K562 (cell line): Measurements from ENCODE around the gene LDLRAD3. TPM values are rescaled to one million over a fixed set of nuclear protein-coding genes. Genes with fewer than 3 reads are reported as not detected.
A peak's percentile ranks its signal among the peaks of the same experiment; 100 is the strongest.

Source experiments
- ATAC-seq: fragments of 200-7000 bp; cut with Tn5 transposase; 3 replicates; pipeline ENCODE4 v1.9.1; 2020; ENCODE audit warnings: moderate library complexity
- Bru-seq: library from RNA; stranded (reverse); fragments of 400-500 nt; gene quantifications from one replicate; lab custom pipeline; 2021; lab: Mats Ljungman, UMichigan
- BruChase-seq, 2 experiments: library from RNA; stranded (reverse); fragments of 400-500 nt; gene quantifications; one replicate each; lab custom pipeline; 2021; lab: Mats Ljungman, UMichigan
- BruUV-seq: library from RNA; stranded (reverse); fragments of 400-500 nt; replicated peaks from 2 replicates; lab custom pipeline; 2021; lab: Mats Ljungman, UMichigan
- CTCF ChIA-PET: fragments of 300-600 bp; formaldehyde crosslinking; extraction: SDS; loops from one replicate; lab custom pipeline; 2021; ENCODE audit warnings: low intra/inter-chr PET ratio; lab: Yijun Ruan, JAX
- POLR2A ChIA-PET: fragments of 300-600, 350-650 bp; sonication (Branson Sonifier 250); formaldehyde crosslinking; extraction: SDS; loops from one replicate; lab custom pipeline; 2021; ENCODE audit warnings: antibody characterized with exemption, inconsistent platforms; lab: Yijun Ruan, JAX
- DNase-seq, 4 experiments: peaks; one replicate each; pipeline versions ENCODE4 v3.0.0 to v3.0.0-alpha.2; 2011 to 2018; ENCODE audit warnings: low spot score in 3 of 4, mixed read lengths in 3 of 4; ENCODE audit errors: extremely low read depth in 1 of 4
- FAIRE-seq: peaks from 2 replicates; lab custom pipeline; 2011; peaks lifted over from hg19 to GRCh38; lab: Jason Lieb, UNC
- H2AFZ ChIP-seq: 2 replicates; pipeline ENCODE4 v1.6.0; 2011; ENCODE audit warnings: low read depth, low read length, control low read depth, inconsistent platforms
- H3K27ac ChIP-seq: fragments of 200-600 bp; 3 replicates; pipeline ENCODE4 v1.8.0; 2011; ENCODE audit warnings: low read depth, mild to moderate bottlenecking, control low read depth, inconsistent platforms, low read length, moderate library complexity, mixed read lengths; ENCODE audit errors: extremely low read depth
- H3K27me3 ChIP-seq, 2 experiments: fragments of 300-600 bp in 1 of 2; 2 replicates in 1 of 2; 3 replicates in 1 of 2; pipeline versions ENCODE4 v1.6.0 to v1.8.0; 2011; ENCODE audit warnings: inconsistent platforms in 2 of 2, low read length in 2 of 2, mild to moderate bottlenecking in 1 of 2, mixed read lengths in 1 of 2, moderate library complexity in 1 of 2; ENCODE audit not compliant: control insufficient read depth in 2 of 2, insufficient read depth in 2 of 2
- H3K36me3 ChIP-seq: fragments of 300-600 bp; 3 replicates; pipeline ENCODE4 v1.8.0; 2011; ENCODE audit warnings: mild to moderate bottlenecking, low read length, inconsistent platforms; ENCODE audit not compliant: control insufficient read depth, insufficient read depth
- H3K4me1 ChIP-seq, 2 experiments: fragments of 200-600 bp in 1 of 2; replicated peaks in 1 of 2; 2 replicates in 1 of 2; 3 replicates in 1 of 2; pipeline versions ENCODE4 v1.5.1 to v1.8.0; 2011; ENCODE audit warnings: inconsistent platforms in 2 of 2, low read length in 2 of 2, mild to moderate bottlenecking in 1 of 2, mixed read lengths in 1 of 2, moderate library complexity in 1 of 2; ENCODE audit not compliant: control insufficient read depth in 2 of 2, insufficient read depth in 2 of 2
- H3K4me2 ChIP-seq: 2 replicates; pipeline ENCODE4 v1.6.1; 2011; ENCODE audit warnings: low read length, control low read depth, inconsistent platforms, mixed read lengths; ENCODE audit not compliant: insufficient read depth
- H3K4me3 ChIP-seq: fragments of 200-600 bp; sonication (generic), shearing (Covaris generic); 2 replicates; pipeline ENCODE4 v1.5.1; 2016; ENCODE audit warnings: control low read depth, inconsistent platforms
- H3K79me2 ChIP-seq: fragments of 200-600 bp; 3 replicates; pipeline ENCODE4 v1.8.0; 2011; ENCODE audit warnings: low read length, inconsistent platforms; ENCODE audit not compliant: control insufficient read depth, insufficient read depth
- H3K9ac ChIP-seq, 2 experiments: 2 replicates each; pipeline versions ENCODE4 v1.6.0 to v1.6.1; 2011; ENCODE audit warnings: low read depth in 2 of 2, low read length in 2 of 2, control low read depth in 1 of 2, inconsistent platforms in 1 of 2, mild to moderate bottlenecking in 1 of 2, mixed read lengths in 1 of 2; ENCODE audit not compliant: insufficient read depth in 1 of 2
- H3K9me1 ChIP-seq: one replicate; pipeline ENCODE4 v1.6.0; 2011; ENCODE audit warnings: inconsistent platforms, mild to moderate bottlenecking, low read length, moderate library complexity; ENCODE audit not compliant: control insufficient read depth, insufficient read depth
- H3K9me3 ChIP-seq: replicated peaks from 2 replicates; pipeline ENCODE4 v1.5.1; 2011; ENCODE audit warnings: low read depth, low read length, inconsistent platforms; ENCODE audit not compliant: control insufficient read depth, insufficient read depth
- H4K20me1 ChIP-seq: replicated peaks from 2 replicates; pipeline ENCODE4 v1.6.1; 2011; ENCODE audit warnings: low read length, inconsistent platforms, mixed read lengths; ENCODE audit not compliant: control insufficient read depth, insufficient read depth
- ASH1L ChIP-seq: fragments of 450-650 bp; IDR thresholded peaks from 2 replicates; pipeline ENCODE4 v1.6.1; 2018; ENCODE audit warnings: borderline replicate concordance, mild to moderate bottlenecking, low read depth; ENCODE audit not compliant: partially characterized antibody
- ETV5 ChIP-seq: sonication (generic); formaldehyde crosslinking; IDR thresholded peaks from 2 replicates; pipeline ENCODE4 v1.4.0; 2020; ENCODE audit warnings: low read depth, mild to moderate bottlenecking, missing genetic modification reagents
- KDM4B ChIP-seq, 2 experiments: fragments of 450-650 bp in 1 of 2; sonication (generic) in 1 of 2; IDR thresholded peaks; 2 replicates each; pipeline ENCODE4 v1.6.1; 2016 to 2017; ENCODE audit warnings: borderline replicate concordance in 2 of 2, antibody characterized with exemption in 1 of 2, low read depth in 1 of 2, mild to moderate bottlenecking in 1 of 2
- RBM34 ChIP-seq: fragments of 200-400 bp; formaldehyde crosslinking; IDR thresholded peaks from 2 replicates; pipeline ENCODE4 v1.6.1; 2018; ENCODE audit warnings: low read length, borderline replicate concordance; ENCODE audit not compliant: insufficient read depth
- TFAP4 ChIP-seq: sonication (generic); formaldehyde crosslinking; IDR thresholded peaks from 2 replicates; pipeline ENCODE4 v1.8.0; 2022; ENCODE audit warnings: missing genetic modification reagents, mild to moderate bottlenecking, moderate library complexity, borderline replicate concordance
- THAP12 ChIP-seq: fragments of 250-450 bp; sonication (Bioruptor Pico); IDR thresholded peaks from 2 replicates; pipeline ENCODE4 v1.9.0; 2021; ENCODE audit warnings: mild to moderate bottlenecking, inconsistent platforms
- ZC3H4 ChIP-seq: sonication (generic); formaldehyde crosslinking; IDR thresholded peaks from 2 replicates; pipeline ENCODE4 v1.9.0; 2021; ENCODE audit warnings: missing genetic modification reagents, borderline replicate concordance
- ZKSCAN3 ChIP-seq: fragments of 250-450 bp; sonication (Bioruptor Pico); IDR thresholded peaks from 2 replicates; pipeline ENCODE4 v1.4.0; 2020
- WGBS: fragments of 100-300 bp; shearing (Covaris generic); methylation state at CpG from one replicate; pipeline ENCODE4 v1.1.6; 2016; ENCODE audit warnings: low coverage, mixed read lengths; ENCODE audit not compliant: insufficient coverage; ENCODE audit errors: missing lambda C conversion rate; 5-methylcytosine and 5-hydroxymethylcytosine counted together
- in situ Hi-C: fragments of 300-500 bp; cut with MboI; formaldehyde crosslinking; loops from 4 replicates; pipeline ENCODE4 v1.15.0; 2018; ENCODE audit warnings: inconsistent platforms, mixed read lengths
- intact Hi-C: fragments of 100-400 bp; cut with micrococcal nuclease; formaldehyde crosslinking; loops from 2 replicates; pipeline ENCODE4 v1.14.2; 2022
- long read RNA-seq, 3 experiments: library from polyadenylated mRNA in 2 of 3; library from RNA in 1 of 3; unstranded in 2 of 3; stranded (forward) in 1 of 3; transcript quantifications; one replicate each; pipeline ENCODE4 v2.0.0, GENCODE V29; 2019 to 2022
- polyA minus RNA-seq, 3 experiments: library from RNA; depleted of rRNA, polyadenylated mRNA; stranded (reverse); fragments of >200 nt; gene quantifications; 2 replicates each; pipeline ENCODE4 v1.2.3, GENCODE V29; 2011
- polyA plus RNA-seq, 8 experiments: library from polyadenylated mRNA; depleted of rRNA in 4 of 8; stranded (reverse) in 5 of 8; unstranded in 3 of 8; fragments of >200 nt; fragmentation: Nextera tagmentation in 2 of 8; fragmentation: Illumina TruSeq in 1 of 8; extraction: Ambion mirVana in 2 of 8; extraction: Trizol in 1 of 8; gene quantifications; 2 replicates each; pipeline versions ENCODE4 v1.2.1 to v1.2.3, GENCODE V29; 2011 to 2014; ENCODE audit warnings: inconsistent platforms in 1 of 8, missing spikeins in 1 of 8
- total RNA-seq, 7 experiments: library from RNA; depleted of rRNA in 6 of 7; stranded (reverse); fragments of >200 nt in 6 of 7; fragmentation: Illumina TruSeq in 2 of 7; extraction: Trizol in 2 of 7; gene quantifications; 2 replicates each; pipeline versions ENCODE4 v1.2.1 to v1.2.3, GENCODE V29; 2011 to 2021; ENCODE audit warnings: low replicate concordance in 1 of 7

Gene LDLRAD3
- total RNA-seq (2011; cell fraction: chromatin; rRNA removed; ENCODE audit: low replicate concordance): 3.3 and 4.3 TPM in 2 replicates
- total RNA-seq (2011; cell fraction: nucleolus; rRNA removed): 2.9 and 3.7 TPM in 2 replicates
- total RNA-seq (2011; cell fraction: nucleoplasm; rRNA removed): 8.4 and 13.9 TPM in 2 replicates
- 1.8 and 2.7 TPM in 2 replicates for total RNA-seq (2014; rRNA removed)
- 3.0 and 3.4 TPM in 2 replicates for total RNA-seq (2014; rRNA removed; fragmentation: Illumina TruSeq; extraction: Trizol)
- total RNA-seq (2015; rRNA removed; fragmentation: Illumina TruSeq; extraction: Trizol): 3.2 and 3.5 TPM in 2 replicates
- total RNA-seq (2021): 5.7 and 6.4 TPM in 2 replicates
- polyA plus RNA-seq (2011; rRNA removed): 2.9 and 3.9 TPM in 2 replicates
- polyA plus RNA-seq (2011; cell fraction: cytosol; rRNA removed): 2.4 and 7.2 TPM in 2 replicates
- polyA plus RNA-seq (2011; cell fraction: nucleus; rRNA removed): 1.4 and 2.9 TPM in 2 replicates
- polyA plus RNA-seq (2012): 4.4 and 4.9 TPM in 2 replicates
- polyA plus RNA-seq (2014; fragmentation: Illumina TruSeq; extraction: Trizol): 7.2 and 8.1 TPM in 2 replicates
- 1 to 10 TPM in 1 of 2 experiments, under 1 TPM in 1; 0.73 to 1.3 TPM for polyA plus RNA-seq (2014; fragmentation: Nextera tagmentation; extraction: Ambion mirVana)
- polyA plus RNA-seq (2014; rRNA removed): 4.9 and 5.1 TPM in 2 replicates
- polyA minus RNA-seq (2011; rRNA and poly(A)+ RNA removed): 1.2 and 3.6 TPM in 2 replicates
- polyA minus RNA-seq (2011; cell fraction: cytosol; rRNA and poly(A)+ RNA removed): 2.0 and 5.8 TPM in 2 replicates
- 2.3 and 3.9 TPM in 2 replicates for polyA minus RNA-seq (2011; cell fraction: nucleus; rRNA and poly(A)+ RNA removed)
- percentile 57 among the genes with signal in this experiment for Bru-seq, nascent RNA
- percentile 58 among the genes with signal in this experiment for BruChase-seq, experiment 1, labeled RNA remaining after a 2-hour chase
- BruChase-seq, experiment 2, labeled RNA remaining after a 6-hour chase: percentile 55 among the genes with signal in this experiment
- long read RNA-seq, experiment 1, partial matches to known transcripts: 2 of 12 reads
- long read RNA-seq, experiment 1, other reads (novel, unspliced or antisense): 10 of 12 reads
- long read RNA-seq, experiment 2, partial matches to known transcripts: 0 of 9 reads
- long read RNA-seq, experiment 2, other reads (novel, unspliced or antisense): 7 of 9 reads
- long read RNA-seq, experiment 3, partial matches to known transcripts: 0 of 4 reads
- long read RNA-seq, experiment 3, other reads (novel, unspliced or antisense): 4 of 4 reads

GRCh38 chr11:35943713-35944502 lies at the start of gene LDLRAD3:
Gene LDLRAD3 (plus strand): TSS chr11:35944062. CDS start chr11:35944099, 37 bp downstream.
- CTCF ChIA-PET: no interaction called here
- 0% methylated on average over 27 of the region's 97 CpGs for WGBS
- Histone ChIP-seq H4K20me1 (peaks cover 4% of the 10 kb centered on the region; the same call in 1 of the 2 replicates), H3K27ac (no peak within 1 kb of the TSS; the same call in 2 of the 3 replicates), H3K36me3 (no peaks in the 10 kb centered on the region), H3K27me3 (peaks cover 15 to 21% of the 10 kb centered on the region in 2 experiments; a peak in 4 of 5 replicates), H2AFZ (peak within 1 kb of the TSS; percentile 91), H3K4me1 (peaks cover 5 to 16% of the 10 kb centered on the region in 2 experiments; a peak in 4 of 5 replicates), H3K9me1 (no peaks in the 10 kb centered on the region), H3K4me3 (peak within 1 kb of the TSS; percentile 49), H3K4me2 (peak within 1 kb of the TSS; percentile 85), H3K9ac (peak within 1 kb of the TSS; percentile 56 to 94), H3K79me2 (0 out of 3 replicates have a peak, but pooled peaks cover 3% of the 10 kb centered on the region), H3K9me3 (no peaks in the 10 kb centered on the region)
- DNase-seq (peak; percentile 79 to 92 (median 89)), FAIRE-seq (no peak), ATAC-seq (peak; percentile 95)
- no TSS peak for BruUV-seq
- POLR2A ChIA-PET: interaction anchor here (0.5 to 1.6 kb wide), 5 partner anchors 9 to 897 kb away, joined by 3 to 4 read pairs (median 3); no protein-coding TSS in a partner anchor
- intact Hi-C loops: loop anchor here (10.0 kb wide), 1 partner anchor 191 kb away; no protein-coding TSS in a partner anchor
- in situ Hi-C loops: no loop called here
- TF ChIP-seq KDM4B (IDR thresholded peaks at IDR 0.05; ENCODE audit: borderline replicate concordance in 2 of 2, low read depth in 1 of 2): no peak
- no peak for TF ChIP-seq THAP12 (CRISPR knock-in tag)
- TF ChIP-seq RBM34: no peak
- peak; percentile 41; the same call in 1 of the 2 replicates for TF ChIP-seq TFAP4 (CRISPR knock-in tag)
- no peak for TF ChIP-seq ETV5 (CRISPR knock-in tag)
- TF ChIP-seq ZC3H4 (CRISPR knock-in tag): no peak
- no peak for TF ChIP-seq ZKSCAN3
- no peak for TF ChIP-seq ASH1L
